BE2C (cell line): ENCODE data around the gene WDFY3.

ENCODE experiments used
- DNase-seq: peaks from one replicate; pipeline ENCODE4 v3.0.0-alpha.2; 2020
- H3K27me3 ChIP-seq: fragments of 250-450 bp; sonication (Bioruptor Pico); 2 replicates; pipeline ENCODE4 v1.5.1; 2020; ENCODE audit warnings: mild to moderate bottlenecking
- H3K36me3 ChIP-seq: fragments of 250-450 bp; sonication (Bioruptor Pico); 2 replicates; pipeline ENCODE4 v1.5.1; 2020; ENCODE audit warnings: mild to moderate bottlenecking
- H3K4me1 ChIP-seq: fragments of 250-450 bp; sonication (Bioruptor Pico); 2 replicates; pipeline ENCODE4 v1.5.1; 2020
- H3K4me3 ChIP-seq: 2 replicates; pipeline ENCODE4 v1.5.1; 2011; ENCODE audit warnings: low read depth, low read length
- H3K9me3 ChIP-seq: fragments of 250-450 bp; sonication (Bioruptor Pico); 2 replicates; pipeline ENCODE4 v1.5.1; 2020
- TF ChIP-seq, protein P1 (sequence below): IDR thresholded peaks from 2 replicates; pipeline ENCODE4 v1.5.1; 2012; ENCODE audit warnings: mild to moderate bottlenecking, low read depth, low read length

WDFY3 gene

DNA sequence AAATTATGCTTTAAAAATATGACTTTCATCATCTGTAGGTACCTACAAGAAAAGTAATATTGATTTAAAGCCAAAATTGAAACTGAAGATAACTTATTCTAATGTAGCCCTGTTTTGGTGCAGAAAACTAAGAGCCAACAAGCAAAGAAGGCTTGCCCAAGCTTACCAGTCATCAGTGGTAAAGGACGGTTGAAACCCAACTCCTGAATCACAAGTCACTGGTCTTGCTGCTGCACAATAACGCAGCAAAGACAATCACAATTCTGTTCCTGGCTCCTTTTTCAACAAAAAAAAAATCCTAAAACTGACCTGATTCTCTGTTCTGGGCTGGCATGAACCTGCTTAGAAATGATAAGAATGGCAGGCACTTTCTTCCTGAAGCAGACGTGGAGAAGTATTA is 34.5 kb downstream of the WDFY3 start:
- H3K27me3 ChIP-seq: no peaks in the 10 kb centered on the region
- no peak for DNase-seq
- H3K4me3 ChIP-seq: no peak overlapping the region
- H3K4me1 ChIP-seq: no peaks in the 10 kb centered on the region
- no peaks in the 10 kb centered on the region for H3K9me3 ChIP-seq
- TF ChIP-seq, protein P1, sequence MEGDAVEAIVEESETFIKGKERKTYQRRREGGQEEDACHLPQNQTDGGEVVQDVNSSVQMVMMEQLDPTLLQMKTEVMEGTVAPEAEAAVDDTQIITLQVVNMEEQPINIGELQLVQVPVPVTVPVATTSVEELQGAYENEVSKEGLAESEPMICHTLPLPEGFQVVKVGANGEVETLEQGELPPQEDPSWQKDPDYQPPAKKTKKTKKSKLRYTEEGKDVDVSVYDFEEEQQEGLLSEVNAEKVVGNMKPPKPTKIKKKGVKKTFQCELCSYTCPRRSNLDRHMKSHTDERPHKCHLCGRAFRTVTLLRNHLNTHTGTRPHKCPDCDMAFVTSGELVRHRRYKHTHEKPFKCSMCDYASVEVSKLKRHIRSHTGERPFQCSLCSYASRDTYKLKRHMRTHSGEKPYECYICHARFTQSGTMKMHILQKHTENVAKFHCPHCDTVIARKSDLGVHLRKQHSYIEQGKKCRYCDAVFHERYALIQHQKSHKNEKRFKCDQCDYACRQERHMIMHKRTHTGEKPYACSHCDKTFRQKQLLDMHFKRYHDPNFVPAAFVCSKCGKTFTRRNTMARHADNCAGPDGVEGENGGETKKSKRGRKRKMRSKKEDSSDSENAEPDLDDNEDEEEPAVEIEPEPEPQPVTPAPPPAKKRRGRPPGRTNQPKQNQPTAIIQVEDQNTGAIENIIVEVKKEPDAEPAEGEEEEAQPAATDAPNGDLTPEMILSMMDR: no peak
- peaks cover 12% of the 10 kb centered on the region for H3K36me3 ChIP-seq

DNA sequence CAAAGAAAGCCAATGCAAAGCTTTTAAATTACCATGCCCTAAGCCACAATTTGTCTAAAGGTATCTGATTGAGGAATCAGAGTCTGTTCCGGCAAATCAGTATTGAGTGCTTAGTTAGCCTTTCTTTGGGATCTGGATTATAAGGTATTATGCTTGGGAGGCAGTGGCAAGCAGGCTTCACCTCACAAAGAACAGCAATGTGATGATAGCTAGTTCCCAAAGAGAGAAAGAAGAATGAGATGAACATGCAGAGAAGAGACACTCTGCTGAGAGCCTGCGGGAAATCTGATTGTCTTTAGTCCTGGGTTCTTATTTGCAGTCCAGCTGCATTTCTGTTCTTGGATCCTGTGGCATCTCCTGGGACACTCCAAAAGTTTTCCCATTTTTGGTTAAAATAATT is 35.2 kb downstream of the WDFY3 start:
- no peaks in the 10 kb centered on the region for H3K27me3 ChIP-seq
- DNase-seq: no peak
- peaks cover 12% of the 10 kb centered on the region for H3K36me3 ChIP-seq
- H3K4me1 ChIP-seq: no peaks in the 10 kb centered on the region
- no peaks in the 10 kb centered on the region for H3K9me3 ChIP-seq
- no peak overlapping the region for H3K4me3 ChIP-seq
- TF ChIP-seq, protein P1: no peak

DNA sequence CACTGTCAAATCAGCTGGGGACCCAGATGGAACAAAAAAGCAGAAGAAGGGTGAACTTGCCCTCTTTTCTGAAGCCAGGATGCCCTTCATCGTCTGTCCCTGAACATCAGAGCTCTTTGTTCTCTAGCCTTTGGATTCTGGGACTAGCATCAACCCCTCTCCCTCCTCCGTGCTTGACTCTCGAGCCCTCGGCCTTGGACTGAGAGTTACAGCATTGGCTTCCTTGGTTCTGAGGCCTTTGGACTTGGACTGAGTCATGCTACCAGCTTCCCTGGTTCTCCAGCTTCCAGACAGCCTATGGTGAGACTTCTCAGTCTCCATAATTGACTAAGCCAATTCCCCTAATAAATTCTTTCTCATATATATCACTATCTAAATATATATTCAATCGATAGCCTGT is 38.4 kb downstream of the WDFY3 start:
- no peaks in the 10 kb centered on the region for H3K9me3 ChIP-seq
- H3K4me1 ChIP-seq: no peaks in the 10 kb centered on the region
- no peak overlapping the region for H3K4me3 ChIP-seq

DNA sequence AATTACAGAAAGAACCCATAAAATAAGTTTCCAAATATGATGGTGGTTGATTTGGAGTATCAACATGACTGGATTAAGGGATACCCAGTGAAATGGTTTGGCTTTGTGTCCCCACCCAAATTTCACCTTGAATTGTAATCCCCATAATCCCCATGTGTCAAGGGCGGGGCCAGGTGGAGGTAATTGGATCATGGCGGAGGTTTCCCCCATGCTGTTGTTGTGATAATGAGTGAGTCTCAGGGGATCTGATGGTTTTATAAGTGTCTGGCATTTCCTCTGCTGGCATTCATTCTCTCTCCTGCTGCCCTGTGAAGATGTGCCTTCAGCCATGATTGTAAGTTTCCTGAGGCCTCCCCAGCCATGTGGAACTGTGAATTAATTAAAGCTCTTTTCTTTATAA is 39.1 kb downstream of the WDFY3 start:
- Histone ChIP-seq H3K36me3 (peaks cover 12% of the 10 kb centered on the region; the same call in 1 of the 2 replicates), H3K4me1 (no peaks in the 10 kb centered on the region), H3K27me3 (no peaks in the 10 kb centered on the region), H3K9me3 (no peaks in the 10 kb centered on the region), H3K4me3 (no peak overlapping the region)
- no peak for DNase-seq
- TF ChIP-seq, protein P1: no peak

More for the DNA sequence above, 38.4 kb downstream of the WDFY3 start:
- no peak for DNase-seq
- no peaks in the 10 kb centered on the region for H3K27me3 ChIP-seq
- H3K36me3 ChIP-seq: peaks cover 12% of the 10 kb centered on the region; the same call in 1 of the 2 replicates
- TF ChIP-seq, protein P1: no peak

DNA sequence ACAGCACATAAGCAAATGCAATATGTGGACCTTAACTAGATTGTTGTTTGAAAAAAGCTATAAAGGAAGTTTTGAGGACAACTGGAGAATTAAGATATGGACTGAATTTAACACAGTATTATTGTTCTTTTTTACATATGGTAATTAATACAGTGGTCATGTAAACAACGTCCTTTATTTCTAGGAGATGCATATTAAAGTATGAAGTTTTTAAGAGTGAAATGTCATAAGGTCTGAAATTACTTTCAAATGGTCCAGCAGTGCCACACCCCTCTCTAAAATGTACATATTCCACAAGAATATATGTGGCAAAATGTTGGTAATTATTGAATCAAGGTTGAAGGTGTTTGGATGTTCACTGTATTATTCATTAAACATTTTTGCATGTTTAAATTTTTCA is 40.9 kb downstream of the WDFY3 start:
- Histone ChIP-seq H3K9me3 (no peaks in the 10 kb centered on the region), H3K36me3 (peaks cover 7% of the 10 kb centered on the region; the same call in 1 of the 2 replicates), H3K4me3 (no peak overlapping the region), H3K27me3 (no peaks in the 10 kb centered on the region), H3K4me1 (no peaks in the 10 kb centered on the region)
- DNase-seq: no peak
- TF ChIP-seq, protein P1: no peak

DNA sequence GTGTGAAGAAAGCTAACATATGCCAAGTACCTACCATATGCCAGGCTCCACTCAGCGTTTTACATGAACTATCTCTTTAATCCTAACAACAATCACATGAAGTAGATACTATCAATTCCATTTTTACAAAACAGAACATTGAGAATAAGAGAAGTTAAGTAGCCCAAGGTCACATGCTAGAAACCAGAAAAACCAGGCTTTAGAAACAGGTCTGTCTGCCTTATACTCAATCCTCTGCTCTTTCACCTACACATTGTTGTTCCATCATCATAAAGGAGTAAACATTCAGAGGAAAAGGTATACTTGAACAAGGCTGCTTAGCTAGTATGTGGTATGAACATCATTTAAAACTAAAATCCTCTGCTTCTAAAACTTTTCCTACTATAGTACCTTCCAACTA is 42.1 kb downstream of the WDFY3 start:
- H3K4me1 ChIP-seq: no peaks in the 10 kb centered on the region
- H3K9me3 ChIP-seq: no peaks in the 10 kb centered on the region
- H3K27me3 ChIP-seq: no peaks in the 10 kb centered on the region
- no peak overlapping the region for H3K4me3 ChIP-seq
- DNase-seq: no peak
- TF ChIP-seq, protein P1: no peak
- peaks cover 7% of the 10 kb centered on the region; the same call in 1 of the 2 replicates for H3K36me3 ChIP-seq
